HFFc6 (cell line): ENCODE results near the gene SMIM36. TPM values are rescaled to one million over a fixed set of nuclear protein-coding genes. Genes with fewer than 3 reads are reported as not detected.

ENCODE experiments used
- DNase-seq: peaks from one replicate; pipeline ENCODE4 v3.0.0-alpha.2; 2018
- H3K27ac Mint-ChIP-seq: 2 replicates; pipeline ENCODE4 v1.8.0; 2020; ENCODE audit warnings: mild to moderate bottlenecking, mixed read lengths
- H3K27me3 Mint-ChIP-seq: 2 replicates; pipeline ENCODE4 v1.8.0; 2021; ENCODE audit warnings: mild to moderate bottlenecking, moderate library complexity, mixed read lengths; ENCODE audit not compliant: insufficient read depth
- H3K36me3 Mint-ChIP-seq: 2 replicates; pipeline ENCODE4 v1.8.0; 2021; ENCODE audit warnings: low read depth, mixed read lengths
- H3K4me1 Mint-ChIP-seq: 2 replicates; pipeline ENCODE4 v1.8.0; 2020; ENCODE audit warnings: low read depth, mixed read lengths
- H3K4me3 Mint-ChIP-seq: 2 replicates; pipeline ENCODE4 v1.8.0; 2020; ENCODE audit warnings: mild to moderate bottlenecking, moderate library complexity, mixed read lengths
- H3K9me3 Mint-ChIP-seq: 2 replicates; pipeline ENCODE4 v1.8.0; 2020; ENCODE audit warnings: mild to moderate bottlenecking, mixed read lengths
- total RNA-seq, 6 experiments: library from RNA; stranded (reverse); fragmentation: NEBNext Ultra II Directional; extraction: Animal tissue kit (Norgen Biotek cat#: 25700); gene quantifications; 2 replicates in 1 of 6; 3 replicates in 5 of 6; pipeline ENCODE4 v1.2.3, GENCODE V29; 2021
- TF ChIP-seq, protein P1 (sequence below): fragments of 200-600 bp; sonication (generic); IDR thresholded peaks from 2 replicates; pipeline ENCODE4 v1.5.0; 2021; ENCODE audit warnings: antibody characterized with exemption, mild to moderate bottlenecking

The SMIM36 gene
- total RNA-seq, 6 experiments from 2014 or later: not detected

DNA sequence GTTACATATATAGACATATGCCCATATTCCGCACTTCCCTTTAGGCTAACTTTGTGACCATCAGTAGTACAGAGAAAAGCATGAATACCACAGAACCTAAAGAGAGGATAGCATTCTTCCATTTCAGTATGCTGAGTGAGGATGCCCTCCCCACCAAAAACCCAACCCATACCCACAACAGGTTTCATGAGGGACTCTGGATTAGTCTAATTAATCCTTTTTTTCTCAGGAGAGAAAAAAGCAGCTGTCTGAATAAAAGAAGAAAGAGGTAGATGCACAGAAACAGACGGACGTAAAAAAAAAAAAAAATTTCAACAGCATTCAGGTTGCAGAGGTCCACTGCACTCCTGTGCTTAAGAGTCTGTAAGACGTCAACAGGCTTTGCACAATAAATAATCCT is 96.3 kb downstream of the SMIM36 start:
- peaks cover 7% of the 10 kb centered on the region; the same call in 1 of the 2 replicates for H3K27me3 Mint-ChIP-seq
- no peak for DNase-seq
- H3K4me3 Mint-ChIP-seq: no peak overlapping the region
- TF ChIP-seq, protein P1, sequence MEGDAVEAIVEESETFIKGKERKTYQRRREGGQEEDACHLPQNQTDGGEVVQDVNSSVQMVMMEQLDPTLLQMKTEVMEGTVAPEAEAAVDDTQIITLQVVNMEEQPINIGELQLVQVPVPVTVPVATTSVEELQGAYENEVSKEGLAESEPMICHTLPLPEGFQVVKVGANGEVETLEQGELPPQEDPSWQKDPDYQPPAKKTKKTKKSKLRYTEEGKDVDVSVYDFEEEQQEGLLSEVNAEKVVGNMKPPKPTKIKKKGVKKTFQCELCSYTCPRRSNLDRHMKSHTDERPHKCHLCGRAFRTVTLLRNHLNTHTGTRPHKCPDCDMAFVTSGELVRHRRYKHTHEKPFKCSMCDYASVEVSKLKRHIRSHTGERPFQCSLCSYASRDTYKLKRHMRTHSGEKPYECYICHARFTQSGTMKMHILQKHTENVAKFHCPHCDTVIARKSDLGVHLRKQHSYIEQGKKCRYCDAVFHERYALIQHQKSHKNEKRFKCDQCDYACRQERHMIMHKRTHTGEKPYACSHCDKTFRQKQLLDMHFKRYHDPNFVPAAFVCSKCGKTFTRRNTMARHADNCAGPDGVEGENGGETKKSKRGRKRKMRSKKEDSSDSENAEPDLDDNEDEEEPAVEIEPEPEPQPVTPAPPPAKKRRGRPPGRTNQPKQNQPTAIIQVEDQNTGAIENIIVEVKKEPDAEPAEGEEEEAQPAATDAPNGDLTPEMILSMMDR: no peak
- no peaks in the 10 kb centered on the region for H3K9me3 Mint-ChIP-seq
- no peaks in the 10 kb centered on the region for H3K4me1 Mint-ChIP-seq
- no peaks in the 10 kb centered on the region for H3K36me3 Mint-ChIP-seq
- H3K27ac Mint-ChIP-seq: no peak overlapping the region

DNA sequence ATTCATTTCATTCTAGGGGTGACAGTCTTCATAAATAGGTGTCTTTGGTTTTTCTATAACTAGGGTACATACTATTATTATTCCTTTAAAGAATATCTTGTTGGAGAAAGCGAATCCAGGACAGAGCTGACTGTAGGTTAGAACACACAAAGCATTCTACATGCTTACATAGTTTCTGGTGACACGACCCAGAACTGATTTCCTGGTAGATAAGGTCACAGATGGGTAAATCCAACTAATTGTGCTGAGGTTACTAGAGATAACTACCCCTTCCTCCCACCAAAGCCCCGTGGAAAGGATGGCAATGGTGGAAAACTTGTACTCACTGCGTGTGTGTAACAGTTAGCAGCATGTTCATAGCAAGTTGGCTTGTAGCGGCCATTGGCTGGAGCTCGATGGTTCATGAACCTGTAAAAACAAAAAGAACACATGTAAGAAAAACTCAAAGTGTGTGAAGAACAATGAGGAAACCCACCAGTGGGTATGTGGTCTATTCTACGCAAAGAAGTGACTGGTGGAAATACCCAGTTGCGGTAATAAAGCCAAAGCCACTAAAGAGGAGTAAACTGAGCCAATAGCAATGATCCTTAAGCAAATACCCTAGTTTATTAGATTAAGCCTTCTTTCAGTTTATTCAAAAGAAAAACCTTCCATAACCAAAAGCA is 97.3 kb downstream of the SMIM36 start:
- DNase-seq: no peak
- H3K27me3 Mint-ChIP-seq: 0 out of 2 replicates have a peak, but pooled peaks cover 2% of the 10 kb centered on the region
- no peaks in the 10 kb centered on the region for H3K36me3 Mint-ChIP-seq
- no peak overlapping the region for H3K4me3 Mint-ChIP-seq
- no peak overlapping the region for H3K27ac Mint-ChIP-seq
- no peaks in the 10 kb centered on the region for H3K4me1 Mint-ChIP-seq
- H3K9me3 Mint-ChIP-seq: no peaks in the 10 kb centered on the region
- TF ChIP-seq, protein P1: no peak

DNA sequence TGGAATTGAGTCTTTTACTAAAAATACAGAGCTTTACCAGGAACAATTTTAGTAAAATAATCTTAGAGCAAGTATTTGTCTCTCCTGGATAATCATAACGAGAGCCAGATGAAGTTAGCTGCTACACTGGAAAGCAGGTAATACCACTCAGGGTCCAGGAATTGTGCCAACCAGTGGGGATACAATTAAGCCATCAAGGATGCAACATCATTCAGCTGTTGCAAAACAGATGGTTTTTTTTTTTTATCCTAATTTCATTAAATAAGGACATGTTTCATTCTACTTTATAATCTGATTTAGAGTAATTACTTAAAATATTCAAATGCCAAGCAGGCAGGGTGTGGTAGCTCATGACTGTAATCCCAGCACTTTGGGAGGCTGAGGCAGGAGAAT is 99.8 kb downstream of the SMIM36 start:
- DNase-seq: no peak
- Mint-ChIP-seq H3K36me3 (no peaks in the 10 kb centered on the region), H3K4me1 (no peaks in the 10 kb centered on the region), H3K27me3 (no peaks in the 10 kb centered on the region), H3K4me3 (no peak overlapping the region), H3K27ac (no peak overlapping the region), H3K9me3 (no peaks in the 10 kb centered on the region)
- TF ChIP-seq, protein P1: no peak

DNA sequence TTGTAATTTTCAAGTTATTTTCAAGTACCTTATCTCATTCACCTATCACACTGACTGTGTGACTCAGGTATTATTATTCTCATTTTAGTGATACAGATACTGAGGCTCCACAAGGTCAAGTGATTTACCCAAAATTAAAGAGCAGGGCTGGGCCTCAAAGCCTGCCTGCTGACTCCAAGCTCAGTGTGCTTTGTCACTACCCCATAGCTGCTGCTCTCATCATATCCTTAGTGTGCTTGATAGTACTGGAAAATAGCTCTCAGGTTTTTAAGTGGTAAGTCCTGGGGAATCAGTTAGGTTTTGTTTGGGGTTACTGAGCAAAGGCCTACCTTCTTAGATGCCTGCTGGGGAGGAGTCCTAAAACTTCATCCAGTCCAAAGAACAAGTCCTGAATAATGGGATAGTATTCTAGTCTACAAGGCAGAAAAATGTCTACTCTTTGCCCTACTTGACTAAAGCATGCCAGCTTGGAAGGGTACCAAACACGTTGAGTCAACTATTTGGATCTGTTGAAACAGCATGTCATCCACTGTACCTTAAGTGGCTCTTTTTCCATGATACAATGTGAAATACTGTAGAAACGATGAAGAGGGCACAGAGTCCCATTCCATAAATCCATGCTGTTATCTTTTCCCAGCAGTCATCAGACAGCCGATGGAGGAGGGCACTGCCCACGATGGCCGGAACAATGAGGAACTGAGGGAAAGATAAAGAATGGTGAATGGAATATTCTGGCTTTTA is 100.4 kb downstream of the SMIM36 start:
- no peak for DNase-seq
- Mint-ChIP-seq H3K27ac (no peak overlapping the region), H3K27me3 (no peaks in the 10 kb centered on the region), H3K9me3 (no peaks in the 10 kb centered on the region), H3K4me3 (no peak overlapping the region), H3K36me3 (no peaks in the 10 kb centered on the region), H3K4me1 (no peaks in the 10 kb centered on the region)
- TF ChIP-seq, protein P1: no peak

DNA sequence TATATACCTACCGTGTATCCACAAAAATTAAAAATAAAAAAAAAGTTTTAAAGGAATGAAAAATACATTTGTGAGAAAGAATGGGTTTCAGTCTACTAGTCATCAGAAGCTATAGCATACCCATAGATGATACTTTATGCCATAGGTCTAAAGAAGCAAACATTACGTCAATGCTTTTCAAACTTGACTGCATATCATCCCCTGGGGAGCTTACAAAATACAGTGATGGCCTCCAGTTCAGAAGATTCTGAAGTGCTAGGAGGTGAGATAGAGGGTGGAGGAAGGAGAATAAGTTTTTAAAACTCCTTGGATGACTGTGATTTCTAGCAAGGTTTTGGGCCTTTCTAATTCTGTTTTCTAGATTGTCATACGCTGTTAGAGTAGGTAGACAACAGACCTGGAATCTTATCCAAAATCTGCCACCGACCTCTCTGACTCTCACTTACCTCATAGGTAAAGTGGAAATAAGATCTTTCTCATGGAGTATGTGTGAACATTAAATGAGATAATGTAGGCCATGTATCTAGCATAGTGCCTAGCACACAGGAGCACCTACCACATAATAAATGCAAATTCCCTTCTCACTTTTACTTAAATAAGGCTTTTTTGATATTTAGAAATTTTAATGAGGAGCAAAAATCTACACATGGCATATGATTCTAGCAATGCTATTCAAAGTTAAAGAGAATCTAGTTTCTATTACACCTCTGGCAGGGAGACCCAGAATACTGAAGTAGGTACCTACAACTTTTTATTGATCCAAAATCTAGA is 102.0 kb downstream of the SMIM36 start:
- no peaks in the 10 kb centered on the region for H3K36me3 Mint-ChIP-seq
- no peak overlapping the region for H3K4me3 Mint-ChIP-seq
- no peaks in the 10 kb centered on the region for H3K4me1 Mint-ChIP-seq
- no peaks in the 10 kb centered on the region for H3K9me3 Mint-ChIP-seq
- TF ChIP-seq, protein P1: no peak
- no peak overlapping the region for H3K27ac Mint-ChIP-seq
- no peaks in the 10 kb centered on the region for H3K27me3 Mint-ChIP-seq
- DNase-seq: no peak
